Measurements from ENCODE around the gene PKN1.

Gene PKN1

GRCh38 chr19:14516746-14517438 lies 83.8 kb downstream of the PKN1 start:
- no peak for DNase-seq

- no peak for DNase-seq
These were observed 84.3 kb downstream of the PKN1 start for GRCh38 chr19:14517446-14517839.

DNA sequence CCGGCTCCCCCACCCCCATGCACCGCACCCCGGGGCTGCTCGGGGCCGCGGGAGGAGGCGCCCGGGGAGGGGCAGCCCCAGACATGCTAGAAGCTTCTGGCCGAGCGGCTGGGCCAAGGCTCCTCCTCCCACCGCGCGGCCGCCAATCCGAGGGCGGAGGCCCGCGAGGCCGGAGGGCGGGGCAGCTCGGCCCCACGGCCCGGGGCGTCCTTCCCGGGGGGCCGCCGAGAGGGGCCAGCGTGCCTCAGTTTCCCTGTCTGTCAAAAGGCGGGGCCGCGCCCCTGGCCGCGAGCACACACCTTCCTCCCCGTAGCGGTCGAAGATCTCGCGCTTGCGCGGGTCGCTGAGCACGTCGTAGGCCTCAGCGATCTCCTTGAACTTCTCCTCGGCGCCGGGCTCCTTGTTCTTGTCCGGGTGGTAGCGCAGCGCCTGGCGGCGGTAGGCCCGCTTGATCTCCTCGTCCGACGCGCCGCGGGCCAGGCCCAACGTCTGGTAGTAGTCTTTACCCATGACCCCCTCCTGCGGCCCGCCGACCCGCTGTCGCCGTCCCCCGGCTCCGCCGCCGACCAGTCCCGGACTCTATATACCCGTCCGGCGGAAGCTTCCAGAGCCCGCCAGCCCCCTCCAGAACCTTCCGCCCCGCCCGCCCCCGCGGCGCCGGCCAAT lies 84.9 kb downstream of the PKN1 start, which contains the start of gene DNAJB1:
DNAJB1 (minus strand) TSS at position 558 of the 666 bp plus-strand sequence; CDS start at position 510, 48 bp downstream.
- DNase-seq, result peak; percentile 88

GRCh38 chr19:14519245-14519859 lies 86.2 kb downstream of the PKN1 start:
- DNase-seq, result no peak

DNA sequence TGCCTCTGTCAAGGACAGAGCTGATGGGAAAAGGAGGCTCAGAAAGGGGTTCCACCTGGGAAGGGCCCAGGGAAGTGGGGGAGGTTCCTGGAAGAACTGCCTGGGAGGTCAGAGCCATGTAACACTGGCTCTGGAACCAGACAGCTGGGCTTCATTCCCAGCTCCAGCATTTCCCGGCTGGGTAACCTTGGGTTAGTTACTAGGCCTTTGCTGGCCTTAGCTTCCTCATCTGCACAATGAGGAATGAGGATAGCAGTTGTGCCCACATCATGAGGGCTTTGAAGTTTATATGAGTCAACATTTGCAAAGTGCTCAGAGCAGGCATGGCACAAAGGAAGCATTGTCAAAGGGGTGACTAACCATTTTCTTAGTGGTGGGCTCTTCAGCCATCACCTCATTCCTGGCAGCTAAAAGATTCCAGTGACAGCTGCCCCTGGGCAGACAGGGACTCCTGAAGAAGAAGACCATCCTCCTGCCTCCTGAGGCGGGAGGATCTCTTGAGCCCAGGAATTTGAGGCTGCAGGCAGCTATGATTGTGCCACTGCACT lies 86.8 kb downstream of the PKN1 start:
- DNase-seq, result no peak

GRCh38 chr19:14520543-14520942 lies 87.4 kb downstream of the PKN1 start:
- no peak for DNase-seq

Data from hematopoietic multipotent progenitor cell treated with erythropoietin and hydrocortisone succinate and interleukin-3 and kit ligand, for 4 days (in vitro differentiated cells).